Right renal pelvis (tissue), 4 donors: ENCODE results near the gene KIAA0586. TPM values are rescaled to one million over a fixed set of nuclear protein-coding genes. Genes with fewer than 3 reads are reported as not detected.
"Not testable (repeated sequence)": the region's sequence is repeated elsewhere in the genome, so short reads cannot be mapped to it uniquely, and the experiment has no call there.

Source experiments
- DNase-seq, 4 donors: peaks; one replicate each; pipeline ENCODE4 v3.0.0-alpha.2; 2013; ENCODE audit warnings: low read depth in 4 of 4, low spot score in 3 of 4, missing footprints in 1 of 4
- polyA plus RNA-seq, 4 donors: library from polyadenylated mRNA; unstranded; fragments of 120-200 nt; gene quantifications; one replicate each; pipeline ENCODE4 v1.2.1, GENCODE V29; 2013; ENCODE audit not compliant: insufficient read length in 4 of 4

Gene KIAA0586
- polyA plus RNA-seq, 4 donors, result 19.2 to 23.0 (median 21.5) TPM

DNA sequence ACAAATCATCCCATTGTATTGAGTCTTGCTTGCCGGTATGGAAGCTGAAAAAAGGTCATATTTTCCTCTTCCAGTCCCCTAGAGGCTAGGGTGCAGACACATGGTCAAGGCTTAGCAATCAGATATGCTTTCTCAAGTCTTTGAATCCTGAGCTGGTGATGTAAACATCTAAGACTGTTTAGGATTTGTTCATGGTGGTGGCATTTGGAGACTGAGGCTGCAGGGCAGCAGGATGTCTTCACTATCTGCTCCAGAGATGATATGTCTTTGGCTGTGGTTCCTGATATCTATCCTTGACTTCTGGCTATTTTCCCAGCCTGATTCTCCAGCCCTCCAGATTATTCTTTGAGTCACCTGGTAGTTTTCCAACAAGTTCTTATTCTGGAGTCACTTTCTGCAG lies 159.8 kb downstream of the KIAA0586 start:
- no peak for DNase-seq

DNA sequence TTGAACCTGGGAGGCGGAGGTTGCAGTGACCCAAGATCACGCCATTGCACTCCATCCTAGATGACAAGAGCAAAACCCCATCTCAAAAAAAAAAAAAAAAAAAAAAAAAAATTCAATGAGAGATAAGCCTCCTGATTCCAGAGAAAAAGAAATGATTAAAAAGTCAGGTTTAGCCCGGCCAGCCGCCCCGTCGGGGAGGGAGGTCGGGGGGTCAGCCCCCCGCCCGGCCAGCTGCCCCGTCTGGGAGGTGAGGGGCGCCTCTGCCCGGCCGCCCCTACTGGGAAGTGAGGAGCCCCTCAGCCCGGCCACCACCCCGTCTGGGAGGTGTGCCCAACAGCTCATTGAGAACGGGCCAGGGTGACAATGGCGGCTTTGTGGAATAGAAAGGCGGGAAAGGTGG lies 160.8 kb downstream of the KIAA0586 start:
- not testable (repeated sequence) for DNase-seq

DNA sequence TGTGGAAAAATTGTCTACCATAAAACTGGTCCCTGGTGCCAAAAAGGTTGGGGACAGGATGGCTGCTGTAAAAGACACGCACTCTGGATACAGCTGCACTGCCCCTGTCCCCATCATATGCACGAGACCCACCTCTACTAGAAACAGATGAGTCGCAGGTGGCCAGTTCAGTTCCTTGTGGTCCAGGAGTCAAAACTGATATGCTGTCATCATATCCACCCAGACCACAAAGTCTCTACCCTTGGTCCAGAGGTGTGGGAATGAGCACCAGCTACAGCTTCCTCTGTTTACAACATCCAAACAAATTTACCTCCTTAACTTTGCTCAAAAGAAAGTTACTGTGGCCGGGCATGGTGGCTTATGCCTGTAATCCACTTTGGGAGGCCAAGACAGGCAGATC lies 166.5 kb downstream of the KIAA0586 start:
- no peak for DNase-seq

DNA sequence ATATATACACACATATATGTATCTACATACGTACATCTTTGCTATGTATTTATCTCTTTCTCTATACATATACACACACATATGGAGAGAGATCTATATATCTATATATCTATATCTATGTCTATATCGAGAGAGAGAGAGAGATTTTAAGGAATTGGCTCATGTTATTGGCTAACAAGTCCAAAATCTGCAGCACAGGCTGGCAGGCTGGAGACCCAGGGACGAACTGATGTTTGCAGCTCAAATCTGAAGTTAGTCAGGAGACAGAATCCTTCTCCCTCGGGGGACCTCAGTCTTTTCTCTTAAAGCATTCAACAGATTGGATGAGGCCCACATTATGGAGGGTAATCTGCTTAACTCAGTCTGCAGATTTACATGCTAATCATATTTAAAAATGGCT lies 169.5 kb downstream of the KIAA0586 start:
- no peak for DNase-seq

DNA sequence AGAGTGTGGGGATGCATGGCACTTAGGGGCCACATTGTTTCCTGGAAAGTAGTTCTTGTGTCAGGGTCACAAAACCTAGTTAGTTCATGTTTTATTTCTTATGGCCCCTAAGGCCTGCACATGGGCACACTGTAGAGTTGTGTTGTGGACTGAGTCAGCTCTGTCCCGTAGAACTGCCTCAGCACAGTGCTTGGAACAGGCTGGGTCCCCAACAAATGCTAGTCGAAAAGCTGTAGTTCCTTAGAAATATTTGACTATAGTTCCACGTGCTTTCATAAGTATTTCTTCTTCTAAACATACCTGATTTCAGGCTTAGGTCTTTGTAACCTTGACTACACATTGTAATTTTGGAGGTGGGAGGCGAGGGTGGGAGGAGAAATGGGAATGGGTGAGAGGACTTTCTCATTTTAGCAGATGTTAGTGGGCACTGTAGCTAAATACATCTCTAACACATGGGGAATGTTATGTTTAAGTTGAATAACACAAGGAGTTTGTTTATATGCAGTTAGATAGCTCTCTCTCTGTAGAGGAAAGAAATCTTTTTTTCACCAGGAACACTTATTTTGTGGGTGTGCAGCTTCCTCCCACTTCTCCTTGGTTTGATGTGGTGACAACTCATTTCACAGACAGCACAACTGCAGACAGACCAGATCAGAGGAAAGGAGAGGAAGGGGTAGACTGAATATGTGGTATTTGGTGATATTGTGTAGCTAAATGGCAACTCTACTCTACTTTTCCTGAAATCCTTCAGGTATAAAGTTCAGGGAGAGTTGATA lies 170.7 kb downstream of the KIAA0586 start:
- DNase-seq, result no peak

DNA sequence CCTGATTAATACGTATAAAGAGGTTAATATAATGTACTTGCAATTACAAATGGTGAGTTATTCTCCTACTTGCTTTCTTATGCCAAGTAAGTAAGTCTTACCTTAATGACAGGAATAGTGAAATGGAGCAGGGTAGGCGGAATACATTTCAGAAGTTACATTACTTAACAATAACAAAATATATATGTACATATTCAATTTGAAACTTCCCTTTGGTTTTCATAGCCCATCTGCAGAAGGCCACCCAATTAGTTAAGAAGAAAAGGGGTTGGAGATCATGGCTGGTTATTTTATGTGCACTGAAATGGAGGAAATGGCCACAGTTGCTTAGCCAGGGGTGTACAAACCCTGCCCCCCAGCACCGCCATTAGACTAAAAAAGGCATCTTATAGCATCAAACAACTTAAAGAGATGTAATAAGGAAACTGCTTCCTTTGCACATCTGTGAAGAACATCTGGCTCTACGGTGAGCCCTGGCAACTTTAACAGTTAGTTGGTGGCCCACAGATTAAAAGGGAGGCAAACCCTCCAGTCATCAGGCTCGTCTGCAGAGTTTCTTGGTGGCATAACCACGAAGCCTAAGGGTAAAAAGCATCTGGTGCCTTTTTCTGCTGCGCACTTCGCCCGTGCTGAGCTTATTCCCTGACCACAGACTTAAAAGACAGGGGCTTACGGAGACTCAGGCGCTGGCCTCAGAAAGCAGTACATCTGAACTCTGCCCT lies 171.4 kb downstream of the KIAA0586 start:
- DNase-seq, result no peak

DNA sequence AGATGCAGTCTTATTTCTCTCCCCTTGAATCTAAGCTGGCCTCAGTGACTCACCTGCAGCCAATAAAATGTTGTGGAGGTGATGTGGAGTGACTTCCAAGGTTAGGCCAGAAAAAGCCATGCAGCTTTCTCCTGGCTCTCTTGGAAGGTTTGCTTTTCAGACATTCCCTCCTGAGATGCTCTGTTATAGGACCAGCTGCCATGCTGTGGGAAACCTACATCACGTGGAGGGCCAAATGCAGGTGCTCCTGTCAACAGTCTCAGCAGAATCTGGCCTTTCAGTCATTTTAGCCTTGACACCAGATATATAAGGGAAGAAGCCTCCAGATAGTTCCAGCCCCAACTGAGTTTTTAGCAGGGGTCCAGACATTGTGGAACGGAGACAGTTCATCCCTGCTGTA lies 172.2 kb downstream of the KIAA0586 start:
- DNase-seq, result no peak

Other genes with a start within 250 kb of the KIAA0586 start
- 100 to 1,000 TPM; 105 to 118 (median 111) TPM for gene ACTR10, start 227.6 kb upstream of the KIAA0586 start, polyA plus RNA-seq
- 100 to 1,000 TPM; 127 to 161 (median 143) TPM for gene PSMA3, start 182.9 kb upstream of the KIAA0586 start, polyA plus RNA-seq
- gene ARID4A, start 129.2 kb upstream of the KIAA0586 start, polyA plus RNA-seq, result 10 to 100 TPM; 24.7 to 35.9 (median 30.9) TPM
- gene TOMM20L, start 31.8 kb upstream of the KIAA0586 start, polyA plus RNA-seq, result 1 to 10 TPM in 3 of 4 donors, under 1 TPM in 1; 1.00 to 1.9 (median 1.4) TPM
- 10 to 100 TPM; 90.2 to 93.6 (median 91.6) TPM for gene TIMM9, start 188 bp upstream of the KIAA0586 start, polyA plus RNA-seq
- gene DACT1, start 210.2 kb downstream of the KIAA0586 start, polyA plus RNA-seq, result 10 to 100 TPM; 29.2 to 40.3 (median 35.1) TPM